Activated T-helper 9 cell treated with anti-CD3 and anti-CD28 coated beads, Interleukin-2, amount 50 U/mL, for 16 hours (primary cell): ENCODE data around the gene RUBCNL.

ENCODE experiments used
- DNase-seq: peaks from one replicate; pipeline ENCODE4 v3.0.0-alpha.2; 2020; ENCODE audit warnings: low read depth

Gene RUBCNL

GRCh38 chr13:46340631-46341111, 46.4 kb downstream of the RUBCNL start:
- DNase-seq: no peak

GRCh38 chr13:46340011-46340410, 47.0 kb downstream of the RUBCNL start:
- DNase-seq: no peak

- DNase-seq: no peak
Measured at GRCh38 chr13:46339035-46339666, 47.9 kb downstream of the RUBCNL start.

- DNase-seq: no peak
Measured at GRCh38 chr13:46337700-46338099, 49.4 kb downstream of the RUBCNL start.

- no peak for DNase-seq
Measured at GRCh38 chr13:46334035-46334822, 52.8 kb downstream of the RUBCNL start.

GRCh38 chr13:46332772-46333171, 54.3 kb downstream of the RUBCNL start:
- DNase-seq: no peak

- DNase-seq: no peak
Measured at GRCh38 chr13:46329624-46330023, 57.4 kb downstream of the RUBCNL start.

- no peak for DNase-seq
Measured at GRCh38 chr13:46327246-46327645, 59.8 kb downstream of the RUBCNL start.

GRCh38 chr13:46324976-46325375, 62.1 kb downstream of the RUBCNL start:
- no peak for DNase-seq

- peak; percentile 37 for DNase-seq
Measured at GRCh38 chr13:46321494-46322225, 65.4 kb downstream of the RUBCNL start.

- no peak for DNase-seq
Measured at GRCh38 chr13:46320821-46321220, 66.2 kb downstream of the RUBCNL start.

GRCh38 chr13:46320406-46320805, 66.6 kb downstream of the RUBCNL start:
- no peak for DNase-seq

- DNase-seq: no peak
Measured at GRCh38 chr13:46318986-46319385, 68.1 kb downstream of the RUBCNL start.

- DNase-seq: no peak
Measured at GRCh38 chr13:46317120-46317519, 69.9 kb downstream of the RUBCNL start.

- no peak for DNase-seq
Measured at GRCh38 chr13:46315491-46316075, 71.5 kb downstream of the RUBCNL start.

GRCh38 chr13:46315036-46315435, 72.0 kb downstream of the RUBCNL start:
- no peak for DNase-seq

- no peak for DNase-seq
Measured at GRCh38 chr13:46314587-46314986, 72.5 kb downstream of the RUBCNL start.

GRCh38 chr13:46313432-46314257, 73.4 kb downstream of the RUBCNL start:
- no peak for DNase-seq

GRCh38 chr13:46313024-46313423, 74.0 kb downstream of the RUBCNL start:
- DNase-seq: no peak

- DNase-seq: no peak
Measured at GRCh38 chr13:46311217-46311616, 75.8 kb downstream of the RUBCNL start.

- DNase-seq: no peak
Measured at GRCh38 chr13:46310066-46310465, 77.0 kb downstream of the RUBCNL start.

GRCh38 chr13:46307554-46307953, 79.5 kb downstream of the RUBCNL start:
- DNase-seq: no peak
